Hypothalamus (tissue), 51 donors: Measurements from ENCODE around the gene ZNF292.
A peak's percentile ranks its signal among the peaks of the same experiment; 100 is the strongest.
"Not testable (repeated sequence)": the region's sequence is repeated elsewhere in the genome, so short reads cannot be mapped to it uniquely, and the experiment has no call there.

Source experiments
- DNase-seq, 51 donors: peaks; one replicate each; lab custom pipeline; 2025; lab: John Stamatoyannopoulos, UW

ZNF292 gene

DNA sequence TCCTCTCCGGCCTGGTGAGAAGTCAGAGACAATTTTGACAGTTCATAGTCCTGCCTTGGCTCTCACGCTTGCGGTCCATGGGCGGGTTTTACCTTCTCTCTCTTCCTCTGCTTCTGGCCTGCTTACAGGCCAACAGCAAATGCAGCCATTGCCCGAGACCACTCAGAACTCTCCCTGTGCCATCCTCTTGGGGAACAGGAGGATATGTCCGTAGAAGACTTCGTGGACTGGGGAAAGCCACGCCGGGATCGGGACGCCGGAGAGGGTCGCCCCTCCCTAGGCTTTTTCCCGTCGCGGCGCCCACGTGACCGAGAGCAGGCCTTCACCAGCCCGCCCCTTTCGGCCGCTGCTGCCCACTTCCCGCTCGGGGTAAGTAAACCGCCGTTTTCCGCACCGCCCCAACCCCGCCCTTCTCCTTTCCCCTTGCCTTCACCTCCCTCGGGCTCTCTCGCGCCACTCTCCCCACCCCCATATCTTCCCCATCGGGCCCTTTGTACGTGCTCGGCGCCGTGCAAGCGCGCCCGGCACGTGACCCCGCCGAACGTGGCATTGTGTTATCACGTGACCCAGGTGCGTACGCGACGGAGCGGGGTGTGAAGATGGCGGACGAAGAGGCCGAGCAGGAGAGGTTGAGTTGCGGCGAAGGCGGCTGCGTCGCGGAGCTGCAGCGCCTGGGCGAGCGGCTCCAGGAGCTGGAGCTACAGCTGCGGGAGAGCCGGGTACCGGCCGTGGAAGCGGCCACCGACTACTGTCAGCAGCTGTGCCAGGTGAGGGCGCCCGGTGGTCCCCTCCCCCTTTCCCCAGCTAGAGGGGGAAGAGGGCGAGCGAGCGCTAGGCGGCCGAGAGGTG is at the start of gene ZNF292:
TSS of gene ZNF292 (plus strand) at position 573 of the 849 bp plus-strand sequence. CDS start at position 600, 27 bp downstream.
- DNase-seq, result peak; percentile 78 to 99 (median 94)

DNA sequence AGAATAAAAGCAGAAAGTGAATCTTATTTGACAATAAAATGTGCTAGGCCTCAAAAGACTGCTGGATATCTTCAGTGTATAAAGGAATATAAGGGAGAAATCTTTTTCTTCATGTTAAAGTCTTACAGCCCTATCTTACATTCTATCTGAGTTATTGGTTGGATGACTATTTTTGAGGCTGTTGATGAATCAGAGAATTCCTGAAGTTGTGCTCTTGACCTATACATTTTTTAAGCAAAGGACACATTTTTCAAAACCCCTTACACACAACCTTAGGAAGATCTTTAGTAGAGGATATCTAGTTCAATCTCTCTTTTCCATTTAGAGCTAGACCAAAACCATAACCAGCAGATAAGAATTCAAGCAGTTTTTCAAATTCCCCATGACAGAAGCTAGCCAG is 49.5 kb upstream of the ZNF292 start:
- no peak for DNase-seq

DNA sequence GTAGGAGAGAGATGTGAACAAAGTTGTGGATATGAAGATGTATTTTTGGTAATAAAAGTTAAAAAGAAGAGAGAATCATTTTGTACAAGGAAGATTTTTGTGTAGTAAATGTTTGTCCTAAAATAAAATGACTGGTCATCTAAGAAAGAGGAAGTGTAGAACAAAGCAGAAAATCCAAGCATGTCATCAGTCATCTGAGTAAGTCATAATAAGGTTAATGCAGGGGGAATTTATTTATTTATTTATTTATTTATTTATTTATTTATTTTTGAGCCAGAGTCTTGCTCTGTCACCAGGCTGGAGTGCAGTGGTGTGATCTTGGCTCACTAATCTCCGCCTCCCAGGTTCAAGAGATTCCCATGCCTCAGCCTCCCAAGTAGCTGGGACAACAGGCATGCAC is 44.7 kb upstream of the ZNF292 start:
- DNase-seq, result no peak

- no peak for DNase-seq
Observed at GRCh38 chr6:87115402-87116135, 39.8 kb upstream of the ZNF292 start.

- no peak for DNase-seq
Observed at GRCh38 chr6:87116922-87117321, 38.4 kb upstream of the ZNF292 start.

DNA sequence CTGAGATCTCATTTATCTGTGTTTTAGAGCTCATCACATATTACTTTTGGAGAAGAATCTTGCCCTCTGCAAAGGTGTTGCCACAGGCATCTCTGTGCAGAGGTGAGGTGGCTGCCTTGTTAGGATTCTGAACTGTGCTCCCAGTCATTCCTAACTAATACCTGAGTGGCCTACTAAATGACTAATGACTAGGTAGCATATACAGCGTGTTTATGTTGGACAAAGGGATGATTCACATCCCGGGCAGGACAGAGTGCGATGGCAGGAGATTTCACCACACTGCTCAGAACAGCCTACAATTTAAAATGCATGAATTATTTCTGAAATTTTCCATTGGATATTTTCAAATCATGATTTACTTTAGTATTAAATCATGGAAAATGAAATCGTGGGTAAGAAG is 37.3 kb upstream of the ZNF292 start:
- no peak for DNase-seq

DNA sequence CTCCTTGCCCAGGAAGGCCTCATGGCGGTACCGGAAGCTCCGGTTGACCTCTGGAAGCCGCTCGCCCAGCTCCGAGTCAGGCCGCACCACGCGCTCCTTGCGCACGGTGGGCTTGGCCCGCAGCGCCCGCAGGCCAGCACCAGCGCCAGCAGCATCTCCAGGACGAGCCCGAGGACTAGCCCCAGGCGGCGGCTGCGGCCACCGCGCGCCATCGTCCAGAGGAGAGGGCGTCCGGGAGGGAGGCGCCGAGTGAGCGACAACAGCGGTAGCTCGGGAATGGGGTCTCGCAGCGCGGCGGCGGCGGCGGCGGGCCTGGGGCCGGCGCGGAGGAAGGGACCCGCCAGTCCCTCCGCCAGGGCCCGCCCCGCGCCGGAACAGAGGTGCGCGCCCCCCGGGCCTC is 32.9 kb upstream of the ZNF292 start:
- DNase-seq, result no peak

- DNase-seq, result no peak
Observed at GRCh38 chr6:87124074-87124473, 31.3 kb upstream of the ZNF292 start.

GRCh38 chr6:87126501-87126900 is 28.9 kb upstream of the ZNF292 start:
- DNase-seq, result no peak

DNA sequence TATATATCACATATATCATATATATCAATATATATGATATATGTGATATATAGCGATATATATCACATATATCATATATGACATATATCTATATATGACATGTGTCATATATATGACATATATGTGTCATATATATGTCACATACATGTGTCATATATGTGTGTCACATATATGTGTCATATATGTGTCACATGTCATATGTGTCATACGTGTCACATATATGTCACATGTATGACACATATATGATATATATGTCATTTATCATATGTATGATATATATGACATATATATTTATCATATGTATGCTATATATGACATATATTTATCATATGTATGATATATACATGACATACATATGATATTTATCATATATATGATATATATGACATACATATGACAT is 27.6 kb upstream of the ZNF292 start:
- DNase-seq, result no peak

DNA sequence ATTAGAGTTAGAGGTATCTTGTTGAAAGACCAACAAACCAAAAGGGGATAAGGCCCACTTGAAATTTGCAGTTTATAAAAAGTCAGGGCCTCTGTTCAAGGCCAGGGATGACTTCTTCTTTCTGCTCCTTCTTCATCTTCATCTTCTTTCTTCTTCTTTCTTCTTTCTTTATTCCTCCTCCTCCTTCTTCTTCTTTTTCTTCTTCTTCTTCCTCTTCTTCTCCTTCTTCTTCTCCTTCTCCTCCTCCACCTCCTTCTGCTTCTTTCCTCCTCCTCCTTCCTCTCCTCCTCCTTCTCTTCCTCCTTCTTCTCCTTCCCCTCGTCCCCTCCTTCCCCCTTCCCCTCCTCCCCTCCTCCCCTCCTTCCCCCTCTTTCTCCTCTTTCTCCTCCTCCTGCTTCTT is 18.4 kb upstream of the ZNF292 start:
- no peak for DNase-seq

DNA sequence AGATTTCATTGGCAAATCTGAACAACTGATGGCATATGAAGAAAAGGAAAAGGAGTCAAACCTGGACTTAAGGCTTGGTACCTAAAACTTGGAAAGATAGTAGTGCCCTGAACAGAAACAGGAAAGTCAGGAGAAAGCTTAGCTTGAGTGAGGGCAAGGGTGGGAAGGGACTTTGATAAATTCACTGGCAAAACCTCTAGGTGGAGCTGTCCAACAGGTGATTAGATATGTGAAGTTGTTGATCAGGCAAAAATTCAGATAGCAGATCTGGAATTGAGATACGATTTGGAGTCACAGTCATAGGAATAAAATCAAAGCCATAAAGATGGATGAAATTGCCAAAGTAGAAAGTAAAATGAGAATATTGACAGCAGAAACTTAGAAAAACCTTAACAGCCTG is 16.1 kb upstream of the ZNF292 start:
- peak in 3 of 51 donors; percentile 1 to 41 (median 16) for DNase-seq

- not testable (repeated sequence) for DNase-seq
Observed at GRCh38 chr6:87139927-87140326, 15.4 kb upstream of the ZNF292 start.

DNA sequence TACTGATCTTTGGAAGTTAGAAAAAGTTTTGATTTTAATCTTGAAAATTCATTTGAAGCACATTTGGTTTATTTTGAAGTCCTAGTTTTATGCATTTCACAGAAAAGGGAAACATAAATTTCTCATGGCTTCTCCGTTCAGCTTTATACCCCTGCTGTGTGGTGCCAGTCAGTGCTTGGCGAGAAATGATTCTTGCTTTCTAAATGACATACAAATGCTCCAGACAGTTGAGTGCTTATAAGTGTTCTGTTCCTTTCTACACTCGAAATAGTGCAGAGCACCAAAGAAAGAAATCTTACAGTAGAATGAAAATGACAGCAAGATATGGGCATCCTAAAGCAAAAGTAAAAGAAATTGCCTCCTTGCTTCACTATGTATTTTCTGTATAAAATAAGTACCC is 9.0 kb upstream of the ZNF292 start:
- DNase-seq, result no peak

- no peak for DNase-seq
Observed at GRCh38 chr6:87150406-87150805, 5.0 kb upstream of the ZNF292 start.

DNA sequence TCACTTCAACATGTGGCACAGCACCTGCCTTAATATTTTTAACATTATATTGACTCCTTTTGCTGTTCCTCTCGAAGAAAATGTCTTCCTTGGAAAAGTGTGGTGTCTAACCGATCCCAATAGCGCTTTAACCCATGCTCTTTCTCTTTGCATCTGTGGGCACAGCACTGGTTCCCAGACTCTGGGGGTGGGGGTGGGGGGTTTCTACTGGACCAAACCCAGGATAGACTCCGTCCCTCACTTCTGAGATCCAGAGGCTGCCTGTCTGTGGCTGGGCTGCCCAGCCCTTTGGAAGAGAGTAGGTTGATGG is 3.9 kb upstream of the ZNF292 start:
- DNase-seq, result peak in 3 of 51 donors; percentile 52 to 66 (median 64)

- peak in 50 of 51 donors; percentile 34 to 92 (median 71) for DNase-seq
Observed at GRCh38 chr6:87151781-87152525, 3.4 kb upstream of the ZNF292 start.

DNA sequence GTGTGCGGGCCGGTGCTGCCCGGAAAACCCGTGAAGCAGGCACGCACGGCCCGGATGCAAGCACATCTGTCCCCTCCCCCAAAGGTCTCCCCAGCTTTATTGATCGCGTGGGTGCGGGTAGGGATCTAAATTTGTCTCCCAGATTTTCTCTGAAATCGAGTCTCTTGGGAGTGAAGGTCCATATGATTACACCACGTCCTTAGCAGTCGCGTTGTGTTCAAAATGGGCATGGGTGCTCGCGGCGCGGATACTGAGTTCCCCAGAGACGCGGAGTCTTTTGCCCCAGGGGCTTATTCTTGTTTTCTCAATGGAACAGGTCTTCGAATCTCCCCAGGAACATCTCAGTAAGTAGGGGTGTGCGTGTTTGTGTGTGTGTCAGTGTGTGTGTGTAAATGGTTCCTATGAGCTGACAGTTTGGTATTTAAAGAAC is 2.8 kb upstream of the ZNF292 start:
- DNase-seq, result peak in 10 of 51 donors; percentile 17 to 86 (median 52)

DNA sequence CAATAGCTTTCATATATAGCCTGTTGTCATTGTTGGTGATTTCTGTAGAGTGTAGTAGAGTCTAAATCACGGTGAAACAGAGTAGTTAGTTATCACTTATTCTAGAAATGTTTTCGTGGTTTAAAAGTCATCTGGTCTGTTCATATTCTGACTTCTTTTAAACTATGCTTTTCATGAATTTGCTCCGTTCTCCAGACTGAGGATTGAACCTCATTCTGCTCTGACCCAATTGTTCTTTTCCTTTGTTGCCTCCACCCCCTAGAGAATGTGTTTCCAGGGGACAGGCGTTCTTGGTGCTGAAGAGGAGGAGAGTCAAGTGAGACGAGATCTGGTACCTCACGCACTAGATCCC is 748 bp upstream of the ZNF292 start:
- no peak for DNase-seq

DNA sequence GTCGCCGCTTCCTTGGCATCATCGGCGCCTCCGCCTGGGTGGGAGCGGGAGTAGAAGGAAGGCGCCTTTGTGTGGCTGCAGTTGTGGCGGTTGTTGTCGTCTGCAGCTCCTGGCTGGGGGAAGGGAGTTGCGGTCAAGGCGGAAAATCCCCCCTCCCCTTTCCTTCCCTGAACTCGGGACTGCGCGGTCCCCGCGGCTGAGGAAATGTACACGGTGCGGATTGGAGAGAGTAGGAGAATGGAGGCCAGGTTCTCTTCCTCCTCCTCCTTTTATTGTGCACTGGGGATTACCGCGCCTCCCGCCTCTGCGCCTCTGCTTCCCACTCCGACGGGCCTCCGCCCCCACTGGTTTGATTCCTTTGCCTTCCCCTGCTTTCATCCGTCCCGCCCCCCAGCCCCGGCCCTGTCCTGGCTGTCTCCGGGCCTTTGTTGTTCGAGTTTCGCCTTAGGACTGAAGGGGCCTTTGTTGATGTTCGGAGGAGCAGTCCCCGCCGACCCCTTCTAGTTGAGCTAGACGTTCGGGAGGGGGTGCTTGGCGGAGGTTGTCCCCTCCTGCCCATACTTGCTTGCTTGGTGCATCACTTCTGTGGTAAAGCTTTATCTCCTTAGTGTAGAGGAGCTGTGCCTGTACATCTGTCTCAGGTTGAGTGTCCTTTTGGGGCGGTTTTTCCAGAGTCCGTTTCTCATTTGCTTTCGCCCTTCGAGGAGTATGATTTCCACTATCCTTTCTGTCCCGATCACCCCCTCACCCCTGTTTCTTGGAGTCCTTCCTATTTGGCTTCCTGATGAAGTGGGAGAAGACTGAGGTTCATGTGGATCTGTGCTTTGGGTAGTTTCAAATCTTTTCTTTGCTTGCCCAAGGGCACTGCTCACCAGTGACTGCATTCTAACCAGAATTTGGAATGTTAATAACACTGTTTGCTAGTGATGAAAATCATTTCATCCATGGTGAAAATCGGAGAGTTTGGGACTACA is 764 bp downstream of the ZNF292 start:
- DNase-seq, result peak in 42 of 51 donors; percentile 16 to 80 (median 48)
